Keratinocyte (primary cell): Measurements from ENCODE around the gene AFF4.

Source experiments
- CTCF ChIP-seq, 3 experiments: IDR thresholded peaks in 1 of 3; conservative IDR thresholded peaks in 1 of 3; optimal IDR thresholded peaks in 1 of 3; 2 replicates in 2 of 3; 3 replicates in 1 of 3; pipeline versions ENCODE3 to v1.5.1; 2011; ENCODE audit warnings: low read length in 3 of 3, mild to moderate bottlenecking in 3 of 3, moderate library complexity in 2 of 3, control low read depth in 1 of 3, inconsistent platforms in 1 of 3; ENCODE audit not compliant: insufficient read depth in 2 of 3; ENCODE audit errors: extremely low read depth in 1 of 3
- EZH2 ChIP-seq: IDR thresholded peaks from one replicate; pipeline ENCODE4 v1.6.1; 2012; ENCODE audit warnings: inconsistent platforms, mild to moderate bottlenecking, low read length, moderate library complexity

GRCh38 chr5:132952829-132953228 is 10.6 kb downstream of the AFF4 start:
- TF ChIP-seq CTCF (optimal IDR thresholded peaks at IDR 0.05 in 1 of 3, IDR thresholded peaks at IDR 0.05 in 1 of 3, conservative IDR thresholded peaks at IDR 0.05 in 1 of 3; ENCODE audit: extremely low read depth in 1 of 3, insufficient read depth in 2 of 3, low read length in 3 of 3): no peak
- no peak for TF ChIP-seq EZH2
